ENCODE data around the gene DPPA5. TPM values are rescaled to one million over a fixed set of nuclear protein-coding genes. Genes with fewer than 3 reads are reported as not detected.
"Not testable (repeated sequence)": the region's sequence is repeated elsewhere in the genome, so short reads cannot be mapped to it uniquely, and the experiment has no call there.

DPPA5 gene
- total and polyA plus RNA-seq, 12 donors, result not detected

- ATAC-seq (no peak), DNase-seq (no peak)
- no peaks in the 10 kb centered on the region for H3K4me1 ChIP-seq
- no peak for TF ChIP-seq CTCF (IDR thresholded peaks at IDR 0.05)
- H3K27ac ChIP-seq, result no peak overlapping the region
- no peaks in the 10 kb centered on the region for H3K9me3 ChIP-seq
- H3K36me3 ChIP-seq, result no peaks in the 10 kb centered on the region
- H3K27me3 ChIP-seq, result peaks cover 0 to 43% (median 22%) of the 10 kb centered on the region in 7 donors
- WGBS, 2 donors, result 66 to 71% methylated on average over 3 of the region's 3 CpGs
- intact Hi-C loops (cut with DNase I), result loop anchor here in 8 of 10 donors (5.0 to 10.0 kb wide), 3 partner anchors 41 to 916 kb away; no protein-coding TSS in a partner anchor
- H3K4me3 ChIP-seq, result no peak overlapping the region
These were observed 25.3 kb downstream of the DPPA5 start for GRCh38 chr6:73328790-73329189.

DNA sequence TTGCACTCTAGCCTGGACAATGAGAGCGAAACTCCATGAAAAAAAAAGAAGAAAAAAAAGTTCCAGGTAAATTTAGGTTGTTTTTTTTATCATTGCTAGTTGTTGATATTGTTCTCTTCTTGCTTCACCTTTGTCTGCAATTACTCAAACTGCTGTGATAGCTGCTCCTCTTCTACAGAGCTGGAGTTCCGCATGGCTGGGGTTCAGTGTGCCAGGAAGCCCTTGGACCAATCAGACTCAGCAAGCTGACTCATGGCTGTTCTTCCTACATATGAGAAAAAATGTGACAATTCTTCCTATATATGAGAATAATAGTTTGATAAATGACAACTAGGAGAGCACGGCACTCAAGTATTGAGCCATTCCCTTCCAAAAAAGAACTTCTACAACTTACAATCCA lies 28.4 kb downstream of the DPPA5 start:
- intact Hi-C loops (cut with DNase I), result loop anchor here in 8 of 10 donors (2.0 to 10.0 kb wide), 4 partner anchors 38 to 913 kb away; no protein-coding TSS in a partner anchor
- no peak overlapping the region for H3K27ac ChIP-seq
- H3K27me3 ChIP-seq, result peaks cover 0 to 33% (median 18%) of the 10 kb centered on the region in 7 donors
- no peak for ATAC-seq
- H3K9me3 ChIP-seq, result no peaks in the 10 kb centered on the region
- no peak overlapping the region for H3K4me3 ChIP-seq
- no peak for TF ChIP-seq CTCF (IDR thresholded peaks at IDR 0.05)
- DNase-seq, result no peak
- no peaks in the 10 kb centered on the region for H3K36me3 ChIP-seq
- WGBS, 2 donors, result 89 to 92% methylated on average over 3 of the region's 3 CpGs
- no peaks in the 10 kb centered on the region for H3K4me1 ChIP-seq

GRCh38 chr6:73323323-73323722 lies 30.8 kb downstream of the DPPA5 start:
- H3K27me3 ChIP-seq, result peaks cover 0 to 15% (median 8%) of the 10 kb centered on the region in 7 donors
- DNase-seq (no peak), ATAC-seq (no peak)
- no peaks in the 10 kb centered on the region for H3K36me3 ChIP-seq
- H3K4me1 ChIP-seq, result no peaks in the 10 kb centered on the region
- 87 to 91% methylated on average over 2 of the region's 2 CpGs for WGBS, 2 donors
- peaks cover 0 to 22% (median 8%) of the 10 kb centered on the region in 11 donors for H3K9me3 ChIP-seq
- intact Hi-C loops (cut with DNase I), result loop anchor here in 4 of 10 donors (10.0 kb wide), 1 partner anchor 909 kb away; no protein-coding TSS in a partner anchor
- no peak for TF ChIP-seq CTCF (IDR thresholded peaks at IDR 0.05)
- H3K4me3 ChIP-seq, result no peak overlapping the region
- H3K27ac ChIP-seq, result no peak overlapping the region

DNA sequence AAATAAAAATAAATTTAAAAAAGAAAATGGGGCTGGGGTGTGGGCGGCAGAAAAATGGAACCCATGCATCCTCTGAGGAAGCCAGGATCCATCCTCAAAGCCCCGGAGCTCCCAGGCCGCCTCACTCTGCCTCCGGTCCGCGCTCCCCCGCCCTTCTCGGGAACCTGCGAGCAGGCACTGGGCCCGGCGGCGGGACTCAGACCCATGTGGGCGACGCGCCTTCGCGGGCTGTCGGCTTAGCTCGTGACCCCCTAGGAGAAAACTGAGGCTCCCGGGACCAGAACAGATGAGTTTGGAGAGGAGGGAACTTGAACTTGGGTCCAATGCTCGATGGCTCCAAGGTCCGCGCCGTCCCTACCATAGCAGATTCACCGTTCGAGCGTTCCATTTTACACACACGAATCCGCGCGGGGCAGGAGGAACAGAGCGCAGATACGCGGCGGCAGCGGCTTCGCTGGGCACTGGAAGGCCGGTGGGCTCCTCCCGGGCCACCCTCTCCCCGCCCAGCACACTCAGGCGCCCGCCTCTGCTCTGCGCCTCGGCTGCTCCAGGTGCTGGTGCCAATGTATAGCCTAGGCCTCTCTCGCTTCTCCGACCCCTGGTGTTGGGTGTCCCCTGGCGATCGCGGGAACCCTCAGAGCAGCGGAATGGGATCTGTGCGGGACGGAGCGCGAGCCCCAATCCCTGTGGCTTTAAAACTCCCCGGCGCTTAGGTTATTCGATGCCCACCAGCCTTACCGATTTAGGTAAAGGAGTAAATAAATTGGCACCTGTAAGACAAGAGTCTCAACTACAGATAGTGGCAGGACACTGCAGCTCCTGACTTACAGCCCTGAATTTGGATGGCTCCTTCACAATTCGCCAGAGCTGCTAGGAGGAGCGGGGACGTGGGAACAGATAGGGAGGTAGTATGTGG lies 39.2 kb downstream of the DPPA5 start:
- 10 to 11% methylated on average over 56 to 61 of the region's 61 CpGs for WGBS, 2 donors
- ATAC-seq, result no peak
- Histone ChIP-seq H3K4me1 (peaks cover 0 to 18% (median 8%) of the 10 kb centered on the region in 9 donors), H3K36me3 (no peaks in the 10 kb centered on the region), H3K4me3 (peak overlapping the region in 1 of 10 donors; percentile 7), H3K27ac (no peak overlapping the region), H3K9me3 (peaks cover 0 to 28% (median 8%) of the 10 kb centered on the region in 11 donors), H3K27me3 (peaks cover 0 to 63% (median 46%) of the 10 kb centered on the region in 7 donors)
- intact Hi-C loops (cut with DNase I), result loop anchor here in 1 of 10 donors (10.0 kb wide), 1 partner anchor 130 kb away; no protein-coding TSS in a partner anchor
- no peak for TF ChIP-seq CTCF (IDR thresholded peaks at IDR 0.05)
- DNase-seq, result no peak

GRCh38 chr6:73310503-73310845 lies 43.6 kb downstream of the DPPA5 start:
- peak overlapping the region in 9 of 10 donors; percentile 40 to 67 (median 55) for H3K4me3 ChIP-seq
- not testable (repeated sequence) for H3K9me3 ChIP-seq, DNase-seq, ATAC-seq, H3K36me3 ChIP-seq
- peaks cover 0 to 57% (median 45%) of the 10 kb centered on the region in 7 donors for H3K27me3 ChIP-seq
- H3K27ac ChIP-seq, result peak overlapping the region in 1 of 10 donors; percentile 62
- 6 to 16% methylated on average over 4 of the region's 4 CpGs for WGBS, 2 donors
- H3K4me1 ChIP-seq, result peaks cover 0 to 24% (median 13%) of the 10 kb centered on the region in 9 donors
- intact Hi-C loops (cut with DNase I), result loop anchor here in 1 of 10 donors (10.0 kb wide), 1 partner anchor 126 kb away; no protein-coding TSS in a partner anchor

Measured in heart right ventricle (tissue), 16 donors.